HG03565 (cell line): ENCODE measurements around the gene GCC1.
A peak's percentile ranks its signal among the peaks of the same experiment; 100 is the strongest.

ENCODE experiments used
- ATAC-seq: cut with Tn5 transposase; IDR thresholded peaks from one replicate; pipeline ENCODE4 v1.9.1; 2021; ENCODE audit warnings: mild to moderate bottlenecking, moderate library complexity; ENCODE audit not compliant: unreplicated experiment

The GCC1 gene, protein sequence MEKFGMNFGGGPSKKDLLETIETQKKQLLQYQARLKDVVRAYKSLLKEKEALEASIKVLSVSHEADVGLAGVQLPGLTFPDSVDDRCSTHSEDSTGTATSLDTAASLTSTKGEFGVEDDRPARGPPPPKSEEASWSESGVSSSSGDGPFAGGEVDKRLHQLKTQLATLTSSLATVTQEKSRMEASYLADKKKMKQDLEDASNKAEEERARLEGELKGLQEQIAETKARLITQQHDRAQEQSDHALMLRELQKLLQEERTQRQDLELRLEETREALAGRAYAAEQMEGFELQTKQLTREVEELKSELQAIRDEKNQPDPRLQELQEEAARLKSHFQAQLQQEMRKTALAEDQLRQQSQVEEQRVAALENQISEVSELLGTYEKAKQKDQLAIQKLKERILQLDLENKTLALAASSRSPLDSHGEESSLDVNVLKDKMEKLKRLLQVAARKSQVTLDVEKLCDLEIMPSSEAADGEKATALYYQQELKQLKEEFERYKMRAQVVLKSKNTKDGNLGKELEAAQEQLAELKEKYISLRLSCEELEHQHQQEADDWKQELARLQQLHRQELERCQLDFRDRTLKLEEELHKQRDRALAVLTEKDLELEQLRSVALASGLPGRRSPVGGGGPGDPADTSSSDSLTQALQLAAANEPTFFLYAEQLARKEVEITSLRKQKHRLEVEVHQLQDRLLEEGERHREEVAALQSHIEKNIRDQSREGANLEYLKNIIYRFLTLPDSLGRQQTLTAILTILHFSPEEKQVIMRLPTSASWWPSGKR

DNA sequence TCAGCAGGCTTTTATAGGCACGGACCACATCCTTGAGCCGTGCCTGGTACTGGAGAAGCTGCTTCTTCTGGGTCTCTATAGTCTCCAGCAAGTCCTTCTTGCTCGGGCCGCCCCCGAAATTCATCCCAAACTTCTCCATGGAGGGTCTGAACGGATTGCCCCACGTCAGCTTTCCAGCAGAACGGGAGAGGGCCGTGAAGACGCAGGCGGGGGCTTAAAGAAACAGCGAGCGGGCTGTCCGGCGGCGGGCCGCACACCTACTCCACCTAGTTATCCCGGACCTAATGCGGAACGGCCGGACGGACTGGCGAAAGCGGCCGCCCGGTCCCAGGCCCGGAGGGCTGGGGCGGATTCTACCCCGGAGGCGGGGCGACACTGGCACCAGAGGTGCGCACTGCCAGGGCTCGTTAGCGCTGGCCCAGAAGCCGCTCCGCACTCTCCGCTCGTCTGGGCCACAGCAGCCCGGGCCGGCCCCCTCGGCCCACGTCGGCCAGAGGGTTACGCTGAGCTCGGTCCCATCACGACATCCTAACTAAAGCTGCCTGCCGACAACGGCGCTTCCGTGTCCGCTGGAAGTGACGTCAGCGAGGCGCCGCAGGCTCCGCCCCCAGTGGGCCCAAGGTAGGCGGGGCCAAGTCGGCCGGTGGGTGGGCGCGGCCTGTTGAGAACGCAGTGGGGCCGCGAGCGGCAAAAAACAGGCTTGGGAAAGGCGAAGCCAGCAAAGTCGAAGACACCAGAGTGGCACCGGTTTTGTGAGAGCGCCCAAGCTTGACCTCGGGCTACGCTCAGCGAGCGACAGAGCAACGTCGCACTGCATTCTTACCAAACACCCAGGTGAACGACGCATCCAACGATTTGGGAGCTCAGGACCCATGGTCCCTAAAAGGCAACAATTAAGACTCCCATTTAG, at the start of gene GCC1:
Gene GCC1 (minus strand): TSS at position 553 of the 910 bp plus-strand sequence. CDS start 414 bp downstream, at position 139.
- ATAC-seq, result peak; percentile 86

DNA sequence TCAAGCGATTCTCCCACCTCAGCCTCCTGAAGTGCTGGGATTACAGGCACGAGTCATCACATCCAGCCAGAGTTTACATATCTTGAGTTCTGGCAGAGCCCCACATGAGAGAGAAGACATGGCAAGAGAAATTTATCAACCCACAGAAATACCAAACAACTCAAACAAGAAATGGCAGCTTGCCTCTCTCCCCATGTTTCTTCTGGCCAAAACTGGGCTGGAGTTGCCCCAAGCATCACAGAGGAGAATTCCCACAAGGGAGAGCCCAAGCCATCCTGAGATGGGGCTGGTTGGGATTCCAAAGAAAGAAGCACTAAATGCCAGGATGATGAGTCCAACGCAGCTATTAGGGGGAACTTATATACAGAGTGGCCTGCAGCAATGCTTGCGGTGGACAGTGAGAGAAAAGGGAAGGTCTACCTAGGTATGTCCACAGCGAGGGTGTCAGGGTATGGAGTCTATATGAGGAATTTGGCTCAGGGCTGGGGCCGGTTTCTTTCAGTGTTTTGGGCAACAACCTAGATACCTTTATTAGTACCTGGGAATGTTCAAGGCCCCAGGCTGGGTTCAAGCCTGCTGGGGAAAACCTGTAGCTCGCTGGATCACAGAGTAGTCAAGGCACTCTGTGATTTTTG, 47.0 kb upstream of the GCC1 start:
- no peak for ATAC-seq

DNA sequence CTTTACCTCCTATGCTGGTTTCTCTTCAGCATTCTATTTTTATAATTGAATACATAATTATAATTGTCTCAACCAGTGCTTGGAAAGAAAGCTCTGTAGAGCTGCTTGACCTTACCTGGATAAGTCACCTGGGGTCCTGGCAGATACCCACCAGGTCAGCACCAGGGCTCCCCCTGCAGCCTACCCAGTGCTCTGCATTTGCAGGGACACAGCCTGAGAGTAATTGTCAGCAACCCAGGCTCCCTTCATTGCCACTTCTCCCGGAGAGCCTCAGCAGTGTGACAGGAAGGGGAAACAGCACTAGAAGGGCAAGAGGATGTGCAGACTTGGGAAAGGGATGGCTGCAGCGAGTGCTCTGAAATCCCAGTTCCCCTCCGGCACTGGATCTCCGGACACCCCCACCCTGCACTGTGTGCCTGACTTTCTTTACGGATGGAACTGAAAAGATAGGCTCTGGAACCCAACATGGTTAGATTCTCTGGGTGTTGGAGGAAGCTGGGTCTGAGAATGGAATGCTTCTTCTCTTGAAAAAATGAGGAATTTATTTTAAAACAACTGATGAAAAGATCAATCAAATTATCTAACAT, 44.0 kb upstream of the GCC1 start:
- ATAC-seq, result no peak

DNA sequence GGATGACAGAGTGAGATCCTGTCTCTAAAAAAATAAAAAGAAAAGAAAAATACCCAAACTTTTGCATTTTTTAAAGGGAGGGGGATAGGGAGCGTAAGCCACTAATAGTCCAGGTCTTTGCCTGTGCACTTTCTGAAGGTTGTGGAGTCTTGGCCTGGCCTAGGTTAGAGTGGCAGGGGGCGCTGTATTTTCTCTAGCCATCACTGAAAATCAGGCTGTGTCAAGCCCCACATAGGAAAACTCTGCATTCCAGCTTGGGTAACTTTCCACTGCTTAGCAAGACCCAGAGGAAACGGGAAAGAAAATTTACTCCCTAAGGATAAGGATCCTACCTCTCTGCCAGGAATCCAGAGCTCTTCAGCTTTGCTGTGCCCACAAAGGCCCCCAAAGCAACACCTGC, 43.0 kb upstream of the GCC1 start:
- ATAC-seq, result no peak

DNA sequence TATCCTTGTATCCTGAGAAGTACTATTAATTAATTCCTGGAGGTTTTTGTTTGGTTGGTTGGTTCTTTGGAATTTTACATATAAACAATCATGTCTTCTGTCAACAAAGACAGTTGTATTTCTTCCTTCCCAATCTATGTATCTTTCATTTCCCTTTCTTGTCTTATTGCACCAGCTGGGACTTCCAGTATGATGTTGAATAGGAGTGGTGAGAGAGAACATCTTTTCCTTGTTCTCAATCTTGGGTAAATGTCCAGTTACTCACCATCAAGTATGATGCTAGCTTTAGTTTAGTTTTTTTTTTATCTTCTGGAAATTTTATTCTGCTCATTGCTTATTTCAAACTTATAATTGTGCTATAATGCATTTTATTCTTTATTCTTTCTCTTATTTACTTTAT, 39.9 kb upstream of the GCC1 start:
- no peak for ATAC-seq

DNA sequence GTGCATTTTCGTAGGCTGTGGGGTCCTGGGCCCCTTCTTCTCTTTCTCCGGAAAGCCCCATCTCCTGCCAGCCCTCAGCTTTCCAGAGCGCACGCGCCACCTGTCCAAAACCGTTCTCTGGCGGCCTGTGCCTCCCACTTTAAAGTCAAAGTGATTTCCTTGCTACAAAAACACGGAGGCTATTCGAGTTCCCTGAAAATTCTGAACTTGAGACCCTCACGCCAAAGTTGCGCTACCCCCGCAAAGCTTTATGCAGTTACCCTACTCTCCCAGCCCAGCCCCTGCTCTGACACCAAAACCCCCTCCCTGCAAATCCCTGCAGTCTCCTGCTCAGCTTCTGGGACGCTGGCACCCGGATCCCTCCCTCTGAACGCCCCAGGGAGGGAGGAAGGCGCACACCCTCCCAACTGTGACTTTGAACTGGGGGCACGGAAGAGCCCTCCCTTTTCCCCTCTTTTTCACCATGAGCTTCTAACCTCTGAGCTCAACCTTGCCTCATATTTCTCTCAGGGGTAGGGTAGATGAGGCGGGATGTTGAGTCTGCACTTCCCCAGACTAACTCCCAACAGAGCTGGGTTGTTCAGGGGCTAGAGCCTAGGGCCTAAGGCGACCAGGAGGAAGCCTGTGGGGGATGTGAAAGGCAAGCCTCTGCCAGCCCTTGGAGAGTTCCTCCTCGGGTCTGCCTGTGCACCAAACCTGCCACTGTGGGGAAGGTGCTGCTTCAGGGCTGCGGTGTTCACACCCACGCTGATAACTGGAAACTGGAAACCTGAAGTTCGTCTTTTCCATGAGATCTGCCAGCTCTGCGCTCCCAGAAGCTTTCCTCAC, 35.2 kb upstream of the GCC1 start:
- no peak for ATAC-seq

DNA sequence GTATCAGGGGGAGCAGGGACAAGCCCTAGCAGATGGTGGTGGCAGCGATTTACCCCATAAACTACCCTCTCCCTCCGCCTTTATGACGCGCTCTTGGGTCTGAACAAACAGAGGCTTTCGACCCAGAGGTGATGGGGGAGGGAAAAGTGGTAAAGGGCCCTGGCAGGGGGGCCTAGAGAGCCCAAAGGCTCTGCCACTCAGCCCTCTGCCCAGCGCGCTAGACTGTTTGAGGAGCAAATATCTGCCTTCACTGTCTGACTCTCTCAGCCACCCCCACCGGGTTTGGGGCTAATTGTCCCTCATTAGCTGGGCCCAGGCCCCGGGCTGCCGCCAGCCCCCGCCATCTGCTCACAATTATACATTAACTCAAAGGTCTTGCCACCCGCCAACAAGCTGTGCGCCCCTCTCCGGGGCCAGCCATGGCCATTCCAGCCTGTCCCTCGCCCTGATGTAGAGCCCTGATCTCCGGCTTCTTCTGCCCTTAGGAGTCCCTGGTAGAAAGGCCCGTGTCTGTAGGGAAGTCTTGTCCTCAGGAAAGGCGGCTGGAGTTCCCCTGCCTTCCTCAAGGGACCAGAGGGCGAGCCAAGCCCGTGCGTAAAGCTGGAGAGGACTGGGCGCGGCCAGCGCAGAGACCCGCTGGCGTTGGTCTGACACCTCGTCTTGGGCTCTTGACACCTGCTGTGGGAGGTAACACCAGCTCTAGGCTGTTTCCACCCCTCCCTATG, 34.4 kb upstream of the GCC1 start:
- ATAC-seq, result no peak

DNA sequence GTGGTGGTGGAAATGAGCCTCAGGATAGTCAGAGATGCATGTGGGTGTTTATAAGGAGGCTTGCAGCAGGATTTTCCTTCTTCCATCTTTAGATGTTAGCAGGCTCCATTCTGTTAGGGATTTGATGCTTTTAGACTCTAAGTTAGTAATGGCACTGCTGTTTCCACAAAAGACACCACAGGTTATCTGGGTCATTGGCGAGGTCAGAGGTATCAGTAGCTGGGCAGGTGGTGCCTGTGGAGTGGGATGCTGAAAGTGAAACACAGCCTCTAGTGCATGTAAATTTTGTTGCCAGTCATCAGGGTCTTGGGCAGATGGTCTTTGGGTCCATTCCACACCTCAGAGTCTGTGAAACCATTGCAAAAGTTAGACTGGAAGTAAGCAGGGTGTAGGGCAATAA, 33.4 kb upstream of the GCC1 start:
- ATAC-seq, result no peak

DNA sequence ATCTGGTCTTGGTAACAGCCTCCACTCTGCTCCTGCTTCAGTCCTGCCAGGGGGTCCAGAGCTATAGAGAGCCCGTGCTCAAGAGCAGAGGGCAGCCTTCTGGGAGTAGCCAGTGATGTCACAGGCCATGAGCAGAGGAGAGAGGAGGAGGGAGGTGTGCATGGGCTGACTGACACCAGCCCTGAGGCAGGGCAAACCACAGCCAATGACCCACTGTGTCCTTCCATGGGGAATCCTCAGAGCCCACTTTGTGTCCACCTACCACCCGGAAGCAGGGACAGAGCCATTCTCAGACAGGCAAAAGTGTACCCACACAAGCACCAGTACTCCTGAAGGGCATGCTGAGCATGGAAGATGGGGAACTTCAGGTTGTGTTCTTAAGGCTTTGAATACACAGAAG, 32.6 kb upstream of the GCC1 start, which contains the start of gene PAX4:
Gene PAX4 (minus strand): TSS at position 101 of the 400 bp plus-strand sequence. CDS start 2,214 bp downstream, outside the sequence.
- ATAC-seq, result no peak

DNA sequence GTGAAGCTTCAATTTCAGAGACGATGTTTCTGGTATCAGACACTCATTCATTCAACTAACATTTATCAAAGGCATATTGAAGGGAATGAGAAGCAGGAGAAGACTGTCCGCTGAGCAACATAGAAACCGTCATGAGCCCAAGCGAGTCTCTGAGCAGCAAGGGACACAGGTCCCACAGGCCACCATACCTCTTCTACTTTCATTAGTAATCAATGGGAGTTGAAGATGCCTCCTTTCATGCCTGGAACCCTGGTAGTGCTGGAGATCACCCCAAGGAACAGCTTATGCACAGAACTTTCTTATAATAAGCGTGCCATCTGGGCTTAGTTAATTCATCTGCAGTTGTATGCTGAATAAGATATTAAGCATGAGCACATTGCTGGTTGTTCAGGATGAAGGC, 31.3 kb upstream of the GCC1 start:
- no peak for ATAC-seq

DNA sequence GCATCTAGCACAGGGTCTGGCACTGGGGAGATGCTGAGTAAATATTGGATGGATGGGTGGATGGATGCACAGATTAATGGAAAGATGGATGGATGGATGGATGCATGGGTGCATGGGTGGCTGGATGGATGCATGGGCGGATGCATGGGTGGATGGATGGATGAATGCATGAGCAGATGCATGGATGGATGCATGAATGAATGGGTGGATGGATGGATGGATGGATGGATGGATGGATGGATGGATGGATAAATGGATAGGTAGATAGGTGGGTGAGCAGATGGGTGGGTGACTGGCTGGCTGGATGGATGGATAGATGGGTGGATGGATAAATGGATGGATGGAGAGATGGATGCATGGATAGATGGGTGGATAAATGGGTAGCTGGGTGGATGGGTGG, 26.9 kb upstream of the GCC1 start:
- no peak for ATAC-seq

DNA sequence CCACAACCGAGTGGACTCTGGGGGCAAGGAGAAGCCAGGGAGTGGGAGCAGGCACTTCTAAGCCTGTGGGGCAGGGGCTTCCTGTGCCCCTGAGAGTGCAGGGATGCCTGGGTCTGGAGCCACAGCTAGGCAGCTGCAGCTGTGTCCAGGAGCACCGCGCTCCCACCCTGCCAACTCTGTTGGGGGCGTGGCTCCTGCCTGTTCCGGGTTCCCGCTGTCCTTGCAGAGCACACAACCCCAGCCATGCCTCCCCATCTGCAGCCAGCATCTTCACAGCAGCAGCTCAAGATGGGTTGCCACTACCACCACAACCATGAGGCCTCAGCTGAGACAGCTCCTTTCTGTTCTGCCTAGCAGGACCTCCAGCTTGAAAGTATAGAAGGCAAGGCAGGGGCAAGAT, 23.9 kb upstream of the GCC1 start:
- ATAC-seq, result no peak

DNA sequence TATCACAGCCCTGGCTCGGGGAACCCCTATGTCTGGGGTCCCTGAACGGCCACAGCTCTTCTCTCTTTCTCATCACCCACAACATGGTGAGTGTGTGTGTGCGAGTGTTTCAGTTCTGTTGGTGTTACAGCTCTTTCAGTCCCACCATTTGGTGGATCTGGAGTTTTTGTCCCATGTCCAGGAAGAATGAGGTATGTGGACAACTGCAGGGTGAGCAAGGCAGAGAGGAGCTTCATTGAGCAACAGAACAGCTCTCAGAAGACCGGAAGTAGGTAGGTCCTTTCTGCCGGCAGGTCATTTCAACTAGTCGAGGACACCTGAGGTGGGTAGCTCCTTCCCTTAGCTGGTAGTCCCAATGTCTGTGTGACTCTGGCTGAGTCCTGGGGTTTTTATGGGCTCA, 23.1 kb upstream of the GCC1 start:
- no peak for ATAC-seq

DNA sequence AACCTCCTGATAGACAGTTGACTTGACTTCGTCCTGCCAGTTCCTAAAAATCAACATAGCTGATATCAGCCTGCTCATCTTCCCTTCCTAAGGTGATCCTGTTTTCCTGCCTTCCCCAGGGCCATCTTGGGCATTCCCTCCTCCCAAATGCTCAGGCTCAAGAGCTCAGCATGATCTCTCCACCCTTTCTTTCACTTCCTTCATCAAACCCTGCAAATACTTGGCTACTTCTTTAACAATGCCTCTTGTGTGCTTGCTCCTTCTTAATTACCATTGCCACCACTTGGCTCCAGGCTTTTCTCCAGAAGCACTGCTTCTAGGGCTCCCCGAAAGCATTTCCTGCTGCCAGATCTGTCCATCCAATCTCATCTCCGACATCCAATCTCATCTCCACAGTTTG, 15.5 kb upstream of the GCC1 start:
- no peak for ATAC-seq

DNA sequence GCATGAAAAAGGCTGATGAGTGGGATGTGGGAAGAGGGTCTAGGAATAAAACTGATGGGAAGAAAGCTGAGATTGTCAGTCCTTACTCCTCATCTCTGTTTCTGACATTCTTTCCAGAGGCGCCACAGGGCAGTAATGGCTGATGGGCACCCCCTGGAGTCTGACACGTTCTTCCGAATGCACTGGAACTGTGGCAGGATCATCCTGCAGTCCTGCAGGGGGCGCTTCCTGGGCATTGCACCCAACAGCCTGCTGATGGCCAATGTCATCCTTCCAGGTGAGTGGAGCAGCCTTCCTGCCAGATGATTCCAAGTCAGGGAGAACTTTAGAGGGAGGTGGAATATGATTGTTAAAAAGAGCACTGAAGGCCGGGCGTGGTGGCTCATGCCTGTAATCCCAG, 12.9 kb upstream of the GCC1 start:
- no peak for ATAC-seq

DNA sequence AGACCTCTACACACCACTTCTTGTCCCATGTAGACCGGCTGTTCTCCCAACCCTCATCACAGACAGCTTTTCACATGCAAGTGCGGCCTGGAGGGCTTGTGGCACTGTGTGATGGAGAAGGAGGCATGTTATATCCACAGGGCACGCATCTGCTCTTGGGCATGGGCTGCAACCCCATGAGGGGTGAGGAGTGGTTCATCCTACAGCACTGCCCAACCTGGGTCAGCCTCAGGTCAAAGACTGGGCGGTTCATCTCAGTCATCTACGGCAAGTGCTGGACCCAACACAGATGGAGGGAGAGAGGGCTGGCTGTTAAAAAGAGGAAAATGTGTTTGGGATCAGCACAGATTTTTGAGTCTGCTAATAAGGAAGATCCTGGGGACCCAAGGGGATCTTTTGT, 10.3 kb upstream of the GCC1 start:
- no peak for ATAC-seq

DNA sequence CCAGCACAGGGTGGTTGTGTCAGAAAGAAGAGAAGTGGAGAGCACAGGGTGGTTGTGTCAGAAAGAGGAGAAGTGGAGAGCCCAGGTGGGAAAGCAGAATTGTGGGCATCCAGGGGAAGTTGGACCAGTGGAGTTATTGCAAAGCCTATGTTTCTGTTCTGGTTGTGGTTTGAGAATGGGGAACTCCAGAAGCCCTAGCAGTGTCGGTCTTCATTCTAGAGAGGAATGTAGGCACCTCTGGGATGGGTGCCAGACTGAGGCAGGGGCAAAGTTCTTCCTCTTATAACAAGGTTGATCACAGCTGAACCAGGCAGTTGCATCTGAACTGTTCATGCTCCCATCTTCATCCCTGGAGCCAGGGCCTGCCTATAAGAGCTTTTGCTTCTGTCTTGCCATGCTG, 9.1 kb upstream of the GCC1 start:
- ATAC-seq, result no peak

DNA sequence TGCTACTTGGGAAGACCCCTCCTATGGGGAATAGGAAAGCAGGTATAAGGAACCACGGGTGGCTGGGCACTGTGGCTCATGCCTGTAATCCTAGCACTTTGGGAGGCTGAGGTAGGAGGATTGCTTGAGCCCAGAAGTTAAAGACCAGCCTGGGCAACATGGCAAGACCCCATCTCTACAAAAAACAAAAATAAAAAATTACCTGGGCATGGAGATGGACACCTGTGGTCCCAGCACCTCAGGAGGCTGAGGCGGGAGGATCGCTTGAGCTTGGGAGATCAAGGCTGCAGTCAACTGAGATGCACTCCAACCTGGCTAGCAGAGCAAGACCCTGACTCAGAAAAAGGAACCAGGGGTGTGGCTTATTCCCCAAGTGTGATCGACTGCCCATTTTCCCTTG, 7.2 kb upstream of the GCC1 start:
- no peak for ATAC-seq

DNA sequence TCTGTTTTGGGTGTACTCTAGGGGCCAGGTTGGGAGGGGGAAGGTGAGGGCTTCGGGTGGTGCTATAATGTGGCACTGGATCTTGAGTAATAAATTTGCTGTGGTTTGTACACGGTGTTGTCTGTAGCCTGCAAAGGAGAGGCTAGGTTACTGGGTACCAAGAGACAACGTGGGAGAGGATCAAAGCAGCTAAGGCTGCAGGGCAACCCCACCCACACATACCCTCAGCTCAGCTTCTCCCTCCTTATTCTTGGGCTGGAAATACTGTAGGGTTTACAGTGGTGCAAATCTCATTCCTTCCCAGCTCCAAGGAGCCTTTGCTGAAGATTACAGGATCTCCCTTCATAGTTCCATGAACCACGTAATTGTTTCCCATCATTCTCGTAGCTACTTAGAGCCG, 6.2 kb upstream of the GCC1 start:
- ATAC-seq, result no peak
